Lung (tissue), 12 donors: ENCODE results near the gene NUDT2. TPM values are rescaled to one million over a fixed set of nuclear protein-coding genes. Genes with fewer than 3 reads are reported as not detected.

Source experiments
- ATAC-seq: fragments of 200-7000 bp; cut with Tn5 transposase; one replicate; pipeline ENCODE4 v1.9.1; 2020; ENCODE audit warnings: moderate number of reproducible peaks; ENCODE audit not compliant: insufficient read depth, low FRiP score
- DNase-seq, 3 donors: peaks; one replicate each; pipeline ENCODE4 v3.0.0-alpha.2; 2013 to 2017
- H3K27ac ChIP-seq, 2 donors: one replicate each; pipeline ENCODE4 v1.5.1; 2013; ENCODE audit warnings: mild to moderate bottlenecking in 2 of 2, moderate library complexity in 2 of 2, control low read depth in 1 of 2, inconsistent platforms in 1 of 2, low read depth in 1 of 2, low read length in 1 of 2
- H3K27me3 ChIP-seq, 3 donors: one replicate each; pipeline ENCODE4 v1.5.1; 2013; ENCODE audit warnings: low read length in 2 of 3; ENCODE audit not compliant: control insufficient read depth in 3 of 3, insufficient read depth in 3 of 3
- H3K36me3 ChIP-seq, 4 donors: one replicate each; pipeline ENCODE4 v1.5.1; 2013; ENCODE audit warnings: low read length in 4 of 4, mild to moderate bottlenecking in 1 of 4, moderate library complexity in 1 of 4; ENCODE audit not compliant: control insufficient read depth in 4 of 4, insufficient read depth in 4 of 4
- H3K4me1 ChIP-seq, 5 donors: one replicate each; pipeline ENCODE4 v1.5.1; 2013; ENCODE audit warnings: low read length in 5 of 5, mild to moderate bottlenecking in 2 of 5, moderate library complexity in 1 of 5; ENCODE audit not compliant: control insufficient read depth in 5 of 5, insufficient read depth in 5 of 5
- H3K4me3 ChIP-seq: one replicate; pipeline ENCODE4 v1.5.1; 2013; ENCODE audit warnings: mild to moderate bottlenecking, control low read depth, moderate library complexity
- H3K9ac ChIP-seq, 2 donors: one replicate each; pipeline ENCODE4 v1.5.1; 2013; ENCODE audit warnings: low read length in 2 of 2, control low read depth in 1 of 2; ENCODE audit not compliant: insufficient read depth in 1 of 2
- H3K9me3 ChIP-seq, 4 donors: one replicate each; pipeline ENCODE4 v1.5.1; 2013; ENCODE audit warnings: low read length in 3 of 4, mild to moderate bottlenecking in 1 of 4, moderate library complexity in 1 of 4; ENCODE audit not compliant: control insufficient read depth in 4 of 4, insufficient read depth in 3 of 4
- WGBS, 2 donors: extraction: QIAGEN DNeasy Blood & Tissue Kit; methylation state at CpG; one replicate each; pipeline ENCODE4 v1.1.7; 2013; 5-methylcytosine and 5-hydroxymethylcytosine counted together
- polyA plus RNA-seq, 2 donors: library from polyadenylated mRNA; stranded (reverse); fragments of 200-250 nt; gene quantifications; one replicate each; pipeline ENCODE4 v1.2.1, GENCODE V29; 2013
- total RNA-seq, 2 donors: library from RNA; depleted of rRNA in 1 of 2; stranded (reverse); fragments of >200 nt in 1 of 2; gene quantifications; one replicate each; pipeline ENCODE4 v1.2.1, GENCODE V29; 2014 to 2021
- TF ChIP-seq, protein P1 (sequence below): IDR thresholded peaks from 2 replicates; pipeline ENCODE4 v1.5.1; 2012; ENCODE audit warnings: mild to moderate bottlenecking; ENCODE audit errors: control extremely low read depth, extremely low read depth
- donor health status: control.
- donor health status: control.
- donor health status: Bipolar disorder and iron deficiency.
- donor health status: healthy.
- donor health status: DM: yes; HTN: yes; CAD: no.

Gene NUDT2
- total and polyA plus RNA-seq, 4 donors = 11.7 to 20.1 (median 15.6) TPM

DNA sequence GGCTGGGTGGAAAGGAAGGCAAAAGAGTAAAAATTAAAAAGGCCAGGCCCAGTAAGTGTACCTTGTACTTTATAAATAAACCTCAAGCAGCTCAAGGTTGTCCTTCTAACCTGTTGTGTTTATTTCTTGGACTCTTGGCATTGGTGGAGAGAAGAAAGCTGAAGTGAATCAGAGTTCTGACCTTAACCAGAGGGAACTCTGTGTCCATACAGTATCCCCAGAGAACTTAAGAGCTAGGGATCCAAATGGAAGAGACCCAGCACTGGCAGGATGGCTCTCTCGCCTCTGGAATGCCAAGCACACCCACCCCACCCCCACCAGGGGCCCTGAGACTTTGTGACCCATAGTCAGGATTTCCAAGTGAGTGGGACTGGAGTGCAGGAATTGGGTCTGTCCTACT lies 14.2 kb downstream of the NUDT2 start:
- H3K4me3 ChIP-seq = no peak overlapping the region
- no peak overlapping the region for H3K27ac ChIP-seq
- ATAC-seq (no peak), DNase-seq (no peak)
- WGBS, 2 donors = 88 to 96% methylated on average over 1 of the region's 1 CpG
- TF ChIP-seq, protein P1, sequence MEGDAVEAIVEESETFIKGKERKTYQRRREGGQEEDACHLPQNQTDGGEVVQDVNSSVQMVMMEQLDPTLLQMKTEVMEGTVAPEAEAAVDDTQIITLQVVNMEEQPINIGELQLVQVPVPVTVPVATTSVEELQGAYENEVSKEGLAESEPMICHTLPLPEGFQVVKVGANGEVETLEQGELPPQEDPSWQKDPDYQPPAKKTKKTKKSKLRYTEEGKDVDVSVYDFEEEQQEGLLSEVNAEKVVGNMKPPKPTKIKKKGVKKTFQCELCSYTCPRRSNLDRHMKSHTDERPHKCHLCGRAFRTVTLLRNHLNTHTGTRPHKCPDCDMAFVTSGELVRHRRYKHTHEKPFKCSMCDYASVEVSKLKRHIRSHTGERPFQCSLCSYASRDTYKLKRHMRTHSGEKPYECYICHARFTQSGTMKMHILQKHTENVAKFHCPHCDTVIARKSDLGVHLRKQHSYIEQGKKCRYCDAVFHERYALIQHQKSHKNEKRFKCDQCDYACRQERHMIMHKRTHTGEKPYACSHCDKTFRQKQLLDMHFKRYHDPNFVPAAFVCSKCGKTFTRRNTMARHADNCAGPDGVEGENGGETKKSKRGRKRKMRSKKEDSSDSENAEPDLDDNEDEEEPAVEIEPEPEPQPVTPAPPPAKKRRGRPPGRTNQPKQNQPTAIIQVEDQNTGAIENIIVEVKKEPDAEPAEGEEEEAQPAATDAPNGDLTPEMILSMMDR = no peak
- H3K9ac ChIP-seq = no peak overlapping the region
- H3K4me1 ChIP-seq = peaks cover 0 to 6% (median 5%) of the 10 kb centered on the region in 5 donors
- H3K27me3 ChIP-seq = no peaks in the 10 kb centered on the region
- peaks cover 9 to 27% (median 18%) of the 10 kb centered on the region in 4 donors for H3K36me3 ChIP-seq
- no peaks in the 10 kb centered on the region for H3K9me3 ChIP-seq

DNA sequence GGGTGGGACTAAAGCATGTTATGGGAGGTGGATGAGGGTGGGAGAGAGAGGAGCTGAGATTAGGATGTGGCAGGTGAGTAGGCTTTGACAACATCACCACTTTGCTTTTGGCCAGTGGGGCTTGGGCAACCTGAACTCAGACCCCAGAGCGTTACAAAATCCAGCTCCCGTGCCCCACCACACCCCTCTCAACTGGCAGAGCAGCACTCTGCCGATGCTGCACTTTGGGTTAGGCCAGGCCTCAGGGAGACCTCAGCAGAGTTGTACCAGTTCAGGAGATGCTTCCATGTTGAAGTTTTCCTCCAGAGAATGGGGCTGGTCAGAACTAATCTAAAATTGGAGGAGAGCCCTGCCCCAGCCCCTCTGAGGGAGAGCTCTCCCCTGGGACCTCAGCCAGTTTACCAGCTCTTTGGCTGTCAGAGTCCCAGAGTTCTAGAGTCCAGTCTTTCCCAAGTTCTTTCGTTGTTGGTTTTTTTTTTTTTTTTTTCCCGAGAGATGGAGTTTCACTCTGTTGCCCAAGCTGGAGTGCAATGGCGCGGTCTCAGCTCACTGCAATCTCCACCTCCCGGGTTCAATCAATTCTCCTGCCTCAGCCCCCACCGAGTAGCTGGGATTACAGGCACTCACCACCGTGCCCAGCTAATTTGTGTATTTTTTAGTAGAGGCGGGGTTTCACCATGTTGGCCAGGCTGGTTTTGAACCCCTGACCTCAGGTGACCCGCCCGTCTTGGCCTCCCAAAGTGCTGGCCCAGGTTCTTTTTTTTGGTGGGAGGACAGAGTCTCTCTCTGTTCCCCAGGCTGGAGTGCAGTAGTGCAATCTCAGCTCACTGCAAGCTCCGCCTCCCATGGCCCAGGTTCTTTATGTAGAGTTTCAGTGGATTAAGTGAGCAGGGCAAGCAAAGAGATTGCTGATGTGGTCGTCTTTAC lies 17.8 kb downstream of the NUDT2 start:
- ATAC-seq (no peak), DNase-seq (no peak)
- Histone ChIP-seq H3K9me3 (no peaks in the 10 kb centered on the region), H3K9ac (no peak overlapping the region), H3K4me1 (peaks cover 0 to 6% (median 5%) of the 10 kb centered on the region in 5 donors), H3K27ac (no peak overlapping the region), H3K27me3 (no peaks in the 10 kb centered on the region), H3K36me3 (peaks cover 3 to 12% (median 7%) of the 10 kb centered on the region in 4 donors), H3K4me3 (no peak overlapping the region)
- WGBS, 2 donors = 92 to 94% methylated on average over 15 of the region's 15 CpGs
- TF ChIP-seq, protein P1 = no peak

DNA sequence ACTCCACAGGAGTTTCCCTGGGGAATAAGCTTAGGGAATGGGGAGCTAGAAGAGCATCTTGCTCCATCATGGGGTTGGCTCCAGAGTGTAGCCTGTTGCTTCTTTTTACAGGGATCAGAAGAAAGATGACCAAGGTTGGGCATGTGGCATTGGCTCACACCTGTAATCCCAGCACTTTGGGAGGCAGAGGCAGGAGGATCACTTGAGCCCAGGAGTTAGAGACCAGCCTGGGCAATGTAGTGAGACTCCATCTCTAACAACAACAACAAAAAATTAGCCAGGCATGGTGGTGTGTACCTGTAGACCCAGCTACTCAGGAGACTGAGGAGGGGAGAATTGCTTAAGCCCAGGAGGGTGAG lies 18.4 kb downstream of the NUDT2 start:
- Histone ChIP-seq H3K27me3 (no peaks in the 10 kb centered on the region), H3K4me1 (peaks cover 0 to 6% (median 5%) of the 10 kb centered on the region in 5 donors), H3K9me3 (no peaks in the 10 kb centered on the region), H3K4me3 (no peak overlapping the region), H3K27ac (no peak overlapping the region), H3K36me3 (peaks cover 3 to 10% (median 7%) of the 10 kb centered on the region in 4 donors), H3K9ac (no peak overlapping the region)
- no peak for DNase-seq
- TF ChIP-seq, protein P1 = no peak
- no peak for ATAC-seq
